SH-SY5Y (cell line): ENCODE results near the gene LRRC8C.

Experiments used
- GATA2 ChIP-seq: IDR thresholded peaks from 2 replicates; pipeline ENCODE4 v1.6.1; 2011; ENCODE audit warnings: mild to moderate bottlenecking, low read depth, low read length
- GATA3 ChIP-seq: IDR thresholded peaks from 2 replicates; pipeline ENCODE4 v1.6.1; 2011; ENCODE audit warnings: low read depth, mild to moderate bottlenecking, low read length, moderate library complexity

- TF ChIP-seq GATA3 (no peak), GATA2 (no peak)
Observed at GRCh38 chr1:89594096-89594740, 38.7 kb upstream of the LRRC8C start.
